ENCODE results near the gene PAPOLG.

Gene PAPOLG

GRCh38 chr2:60756097-60757087 is at the start of gene PAPOLG:
Gene PAPOLG, plus strand, starts transcription at chr2:60756268. Its CDS starts 211 bp downstream, at chr2:60756479.
- DNase-seq: peak; percentile 100

- no peak for DNase-seq
These were observed 48.2 kb upstream of the PAPOLG start for GRCh38 chr2:60707750-60708371.

GRCh38 chr2:60708630-60709320 is 47.3 kb upstream of the PAPOLG start:
- DNase-seq: no peak

GRCh38 chr2:60710707-60711106 is 45.4 kb upstream of the PAPOLG start:
- no peak for DNase-seq

- DNase-seq: no peak
These were observed 40.5 kb upstream of the PAPOLG start for GRCh38 chr2:60715561-60715960.

- DNase-seq: no peak
These were observed 38.4 kb upstream of the PAPOLG start for GRCh38 chr2:60717691-60718090.

GRCh38 chr2:60719331-60719730 is 36.7 kb upstream of the PAPOLG start:
- no peak for DNase-seq

- no peak for DNase-seq
These were observed 30.6 kb upstream of the PAPOLG start for GRCh38 chr2:60725466-60725865.

- no peak for DNase-seq
These were observed 27.2 kb upstream of the PAPOLG start for GRCh38 chr2:60728855-60729254.

GRCh38 chr2:60735496-60736250 is 20.4 kb upstream of the PAPOLG start:
- peak in 1 of 2 experiments; percentile 21 for DNase-seq

GRCh38 chr2:60738679-60739078 is 17.4 kb upstream of the PAPOLG start:
- no peak for DNase-seq

GRCh38 chr2:60739156-60739555 is 16.9 kb upstream of the PAPOLG start:
- no peak for DNase-seq

- DNase-seq: no peak
These were observed 14.5 kb upstream of the PAPOLG start for GRCh38 chr2:60741576-60741975.

- DNase-seq: no peak
These were observed 13.6 kb upstream of the PAPOLG start for GRCh38 chr2:60742419-60742818.

- DNase-seq: no peak
These were observed 10.7 kb upstream of the PAPOLG start for GRCh38 chr2:60745330-60745729.

GRCh38 chr2:60745761-60746160 is 10.3 kb upstream of the PAPOLG start:
- DNase-seq: no peak

GRCh38 chr2:60746318-60746717 is 9.8 kb upstream of the PAPOLG start:
- DNase-seq: no peak

GRCh38 chr2:60759654-60760053 is 3.6 kb downstream of the PAPOLG start:
- no peak for DNase-seq

- DNase-seq: no peak
These were observed 8.9 kb downstream of the PAPOLG start for GRCh38 chr2:60764736-60765534.

- DNase-seq: no peak
These were observed 10.2 kb downstream of the PAPOLG start for GRCh38 chr2:60766283-60766682.

GRCh38 chr2:60771508-60771907 is 15.4 kb downstream of the PAPOLG start:
- DNase-seq: no peak

Measured in activated CD4-positive, alpha-beta T cell treated with anti-CD3 and anti-CD28 coated beads, Interleukin-2, amount 50 U/mL, for 48 hours (primary cell).